ENCODE results near the gene MEFV. TPM values are rescaled to one million over a fixed set of nuclear protein-coding genes. Genes with fewer than 3 reads are reported as not detected.

Gene MEFV
- total RNA-seq, 2 experiments from 2014 or later: 0.08 to 0.12 TPM

DNA sequence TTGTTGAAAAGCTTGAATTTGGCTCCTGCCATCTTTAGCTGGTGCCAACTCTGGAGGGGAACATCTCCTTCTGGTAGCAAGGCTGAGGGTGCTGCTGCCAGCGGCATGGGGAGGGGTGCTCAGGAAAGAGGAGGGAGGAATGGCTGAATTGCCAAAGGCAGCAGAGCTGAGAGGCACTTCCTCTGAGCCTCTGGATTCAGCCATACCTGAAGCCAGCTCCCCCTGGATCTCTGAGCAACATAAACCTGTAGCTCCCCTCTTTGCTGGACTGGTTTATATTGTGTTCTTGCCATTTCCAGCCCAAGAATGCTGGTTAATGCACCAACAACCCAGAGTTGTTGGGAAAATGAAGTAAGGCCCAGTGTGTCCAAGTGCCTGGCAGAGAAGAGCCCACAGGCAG, 7.4 kb downstream of the MEFV start:
- Mint-ChIP-seq H3K4me3 (no peak overlapping the region), H3K27ac (no peak overlapping the region), H3K4me1 (no peaks in the 10 kb centered on the region), H3K27me3 (no peaks in the 10 kb centered on the region), H3K36me3 (no peaks in the 10 kb centered on the region), H3K9me3 (no peaks in the 10 kb centered on the region)
- no peak for DNase-seq

- no peak overlapping the region for H3K4me3 Mint-ChIP-seq
Measured at GRCh38 chr16:3248596-3248995, 7.8 kb downstream of the MEFV start.

DNA sequence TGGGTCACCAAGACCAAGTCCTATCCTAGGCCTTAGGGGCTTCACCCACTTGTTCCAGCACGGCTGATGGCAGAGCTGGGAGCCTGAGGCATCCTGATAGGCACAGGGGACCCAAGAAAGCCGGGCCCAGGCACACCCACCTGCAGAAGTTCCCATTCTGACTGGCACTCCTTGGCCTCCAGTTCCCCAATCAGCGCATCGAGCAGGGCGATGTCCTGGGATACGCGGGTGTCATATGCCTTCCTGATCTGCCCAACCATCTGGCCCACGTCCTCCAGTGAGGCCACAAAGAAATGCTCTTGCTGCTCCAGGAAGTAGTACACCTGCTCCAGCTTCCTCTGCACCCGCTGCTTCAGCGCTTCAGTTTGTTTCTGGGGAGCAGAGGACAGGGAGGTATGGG, 9.6 kb downstream of the MEFV start:
- Mint-ChIP-seq H3K27ac (no peak overlapping the region), H3K27me3 (peaks cover 6% of the 10 kb centered on the region), H3K4me3 (no peak overlapping the region), H3K9me3 (no peaks in the 10 kb centered on the region), H3K36me3 (no peaks in the 10 kb centered on the region), H3K4me1 (no peaks in the 10 kb centered on the region)
- no peak for DNase-seq

More at GRCh38 chr16:3248596-3248995, 7.8 kb downstream of the MEFV start:
- Mint-ChIP-seq H3K36me3 (no peaks in the 10 kb centered on the region), H3K27me3 (no peaks in the 10 kb centered on the region), H3K4me1 (no peaks in the 10 kb centered on the region), H3K27ac (no peak overlapping the region), H3K9me3 (no peaks in the 10 kb centered on the region)
- DNase-seq: no peak

DNA sequence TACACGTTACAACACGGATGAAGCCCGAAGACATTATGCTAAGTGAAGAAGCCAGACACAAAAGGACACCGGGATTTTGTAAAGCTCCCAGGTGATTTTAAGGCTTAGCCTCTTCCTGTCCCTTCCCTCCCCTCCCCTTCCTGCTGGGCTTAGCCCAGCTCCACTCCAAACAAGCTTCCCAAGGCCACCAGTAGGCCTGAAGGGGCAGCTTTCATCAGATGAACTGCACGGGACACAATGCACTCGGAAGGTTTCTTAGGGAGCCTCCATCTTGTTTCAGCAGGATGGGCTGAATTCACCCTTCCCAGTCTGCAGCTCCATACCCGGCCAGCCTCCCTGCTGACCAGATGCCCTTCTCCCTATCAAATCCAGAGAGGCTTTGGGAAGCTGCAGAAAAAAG, 10.4 kb downstream of the MEFV start:
- Mint-ChIP-seq H3K4me1 (no peaks in the 10 kb centered on the region), H3K27ac (no peak overlapping the region), H3K4me3 (no peak overlapping the region), H3K9me3 (no peaks in the 10 kb centered on the region), H3K27me3 (peaks cover 6% of the 10 kb centered on the region), H3K36me3 (no peaks in the 10 kb centered on the region)
- DNase-seq: no peak

- Mint-ChIP-seq H3K9me3 (no peaks in the 10 kb centered on the region), H3K36me3 (no peaks in the 10 kb centered on the region), H3K27me3 (peaks cover 6% of the 10 kb centered on the region), H3K4me1 (no peaks in the 10 kb centered on the region), H3K4me3 (no peak overlapping the region), H3K27ac (no peak overlapping the region)
- peak; percentile 16 for DNase-seq
Measured at GRCh38 chr16:3243882-3244281, 12.6 kb downstream of the MEFV start.

- Mint-ChIP-seq H3K36me3 (no peaks in the 10 kb centered on the region), H3K4me3 (no peak overlapping the region), H3K27me3 (peaks cover 6% of the 10 kb centered on the region), H3K4me1 (no peaks in the 10 kb centered on the region), H3K27ac (no peak overlapping the region), H3K9me3 (no peaks in the 10 kb centered on the region)
- no peak for DNase-seq
Measured at GRCh38 chr16:3242709-3243108, 13.7 kb downstream of the MEFV start.

DNA sequence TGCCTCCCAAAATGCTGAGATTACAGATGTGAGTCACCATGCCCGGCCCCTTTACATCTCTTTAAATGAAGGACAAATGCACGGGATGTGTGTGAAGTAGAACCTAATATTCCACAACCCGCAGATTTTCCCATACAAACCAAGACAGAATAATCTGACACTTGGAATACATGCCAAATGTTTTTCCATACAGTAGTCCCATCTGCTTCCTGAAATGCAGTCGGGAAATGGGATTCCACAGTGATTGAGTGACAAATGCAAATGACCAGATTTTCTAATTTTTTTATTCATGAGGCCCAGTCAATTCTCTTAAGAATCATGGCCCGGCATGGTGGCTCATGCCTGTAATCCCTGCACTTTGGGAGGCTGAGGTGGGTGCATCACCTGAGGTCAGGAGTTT, 14.7 kb downstream of the MEFV start:
- H3K9me3 Mint-ChIP-seq: no peaks in the 10 kb centered on the region
- no peak overlapping the region for H3K4me3 Mint-ChIP-seq
- H3K27ac Mint-ChIP-seq: no peak overlapping the region
- DNase-seq: no peak
- H3K4me1 Mint-ChIP-seq: no peaks in the 10 kb centered on the region
- H3K36me3 Mint-ChIP-seq: no peaks in the 10 kb centered on the region
- H3K27me3 Mint-ChIP-seq: peaks cover 6% of the 10 kb centered on the region

- Mint-ChIP-seq H3K27ac (peak overlapping the region; percentile 67), H3K4me3 (peak overlapping the region; percentile 55), H3K27me3 (peaks cover 4% of the 10 kb centered on the region), H3K36me3 (peaks cover 28% of the 10 kb centered on the region), H3K4me1 (peaks cover 10% of the 10 kb centered on the region), H3K9me3 (peaks cover 8% of the 10 kb centered on the region)
- DNase-seq: peak; percentile 19
Measured at GRCh38 chr16:3235856-3236669, 20.4 kb downstream of the MEFV start.

DNA sequence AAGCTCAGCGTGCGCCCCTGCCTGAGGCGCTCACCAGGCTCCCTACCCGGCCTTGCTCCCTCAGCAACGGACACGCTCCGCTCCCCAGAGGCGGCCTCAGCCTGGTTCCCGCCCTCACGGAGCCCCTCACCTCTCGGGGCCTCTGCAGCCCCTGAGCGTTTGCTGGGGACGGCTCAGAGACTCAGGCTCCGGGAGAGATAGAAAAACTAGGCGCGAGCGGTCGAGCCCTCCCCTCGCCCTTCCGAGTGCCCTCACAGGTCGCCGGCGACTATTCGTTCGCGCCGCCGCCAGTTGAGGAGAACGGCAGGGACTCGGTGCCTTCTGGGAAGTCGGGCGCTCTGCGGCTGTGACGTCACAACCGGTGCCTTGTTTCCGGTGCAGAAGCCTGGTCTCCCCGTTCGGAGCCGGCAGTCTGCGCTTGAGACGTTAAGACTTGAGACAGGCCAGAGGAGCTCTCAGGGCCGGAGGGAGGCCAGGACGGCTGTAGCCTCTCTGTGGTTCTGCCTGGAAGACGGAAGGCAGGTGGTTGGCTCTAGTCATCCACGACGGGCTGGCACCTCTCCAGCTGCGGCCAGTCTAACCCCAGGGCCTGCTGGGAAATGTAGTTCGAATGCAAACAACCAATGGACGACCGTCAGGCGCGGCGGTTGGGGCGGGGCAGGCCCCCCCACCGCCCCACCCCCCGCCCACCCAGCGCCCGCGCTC, 21.4 kb downstream of the MEFV start, which contains the start of gene ZNF200:
ZNF200 (minus strand) TSS at position 302 of the 705 bp plus-strand sequence. CDS start 1,403 bp downstream, outside the sequence.
- peaks cover 10% of the 10 kb centered on the region for H3K4me1 Mint-ChIP-seq
- H3K9me3 Mint-ChIP-seq: peaks cover 14% of the 10 kb centered on the region
- peak; percentile 95 for DNase-seq
- H3K36me3 Mint-ChIP-seq: peaks cover 39% of the 10 kb centered on the region
- peaks cover 4% of the 10 kb centered on the region for H3K27me3 Mint-ChIP-seq
- H3K4me3 Mint-ChIP-seq: peak within 1 kb of the TSS; percentile 98
- H3K27ac Mint-ChIP-seq: peak within 1 kb of the TSS; percentile 93

DNA sequence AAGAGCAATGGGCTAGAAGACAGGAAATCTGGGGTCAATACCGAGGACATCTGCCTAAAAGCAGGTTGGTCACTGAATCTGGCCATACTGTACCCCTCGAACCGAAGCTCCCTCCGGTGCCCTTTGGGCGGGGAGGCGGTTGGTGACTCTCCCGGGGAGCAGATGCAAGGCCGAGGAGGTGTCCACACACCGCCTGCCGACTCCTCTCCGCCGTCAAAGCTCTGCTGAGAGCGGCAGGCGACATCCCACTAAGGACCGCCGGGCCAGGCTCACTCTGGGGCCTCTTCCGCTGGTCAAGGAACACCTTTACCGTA, 21.9 kb downstream of the MEFV start:
- Mint-ChIP-seq H3K36me3 (peaks cover 44% of the 10 kb centered on the region), H3K27ac (peak overlapping the region; percentile 93), H3K4me3 (peak overlapping the region; percentile 98), H3K27me3 (peaks cover 4% of the 10 kb centered on the region), H3K4me1 (peaks cover 10% of the 10 kb centered on the region), H3K9me3 (peaks cover 14% of the 10 kb centered on the region)
- no peak for DNase-seq

DNA sequence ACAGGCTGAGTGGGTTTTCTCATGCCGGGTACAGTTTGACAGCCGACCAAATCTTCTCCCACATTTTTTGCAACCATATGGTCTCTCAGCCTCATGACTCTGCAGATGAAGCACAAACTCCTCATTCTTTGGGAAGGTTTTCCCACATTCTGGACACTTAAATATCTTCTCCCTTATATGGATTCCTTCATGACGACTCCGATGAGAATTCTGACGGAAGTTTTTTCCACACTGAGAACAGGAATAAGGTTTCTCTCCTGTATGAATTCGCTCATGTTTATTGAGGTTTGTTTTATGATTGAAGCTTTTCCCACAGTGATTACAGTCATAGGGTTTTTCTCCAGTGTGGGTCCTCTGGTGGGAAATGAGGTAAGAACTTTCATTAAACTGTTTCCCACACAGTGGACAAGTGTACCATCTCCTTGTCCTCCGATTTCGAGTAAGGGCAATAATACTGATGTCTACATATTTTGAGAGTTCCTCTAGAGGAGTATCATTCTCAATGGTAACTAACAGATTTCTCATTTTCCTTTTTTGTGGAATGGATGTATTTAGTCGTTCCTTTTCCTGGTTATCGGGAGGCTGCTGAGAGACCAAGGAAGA, 32.4 kb downstream of the MEFV start:
- H3K4me1 Mint-ChIP-seq: no peaks in the 10 kb centered on the region
- H3K4me3 Mint-ChIP-seq: no peak overlapping the region
- H3K27ac Mint-ChIP-seq: no peak overlapping the region
- peaks cover 73% of the 10 kb centered on the region for H3K36me3 Mint-ChIP-seq
- no peaks in the 10 kb centered on the region for H3K27me3 Mint-ChIP-seq
- H3K9me3 Mint-ChIP-seq: peaks cover 56% of the 10 kb centered on the region
- no peak for DNase-seq

DNA sequence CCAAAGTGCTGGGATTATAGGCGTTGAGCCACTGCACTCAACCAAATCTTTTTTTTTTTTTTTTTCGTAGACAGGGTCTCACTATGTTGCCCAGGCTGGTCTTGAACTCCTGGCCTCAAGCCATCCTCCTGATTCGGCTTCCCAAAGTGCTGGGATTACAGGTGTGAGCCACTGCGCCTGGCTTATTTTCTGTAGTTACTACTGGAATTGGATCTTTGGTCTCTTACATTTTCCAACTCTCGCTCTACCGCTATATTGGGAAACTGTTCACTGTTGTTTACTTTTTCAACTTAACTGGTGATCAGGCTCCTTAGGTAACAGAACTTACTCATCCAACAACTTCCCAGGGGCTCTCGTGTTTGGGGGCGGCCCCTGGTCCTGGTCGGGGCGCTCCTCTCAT, 35.6 kb downstream of the MEFV start:
- peaks cover 14% of the 10 kb centered on the region for H3K4me1 Mint-ChIP-seq
- no peak for DNase-seq
- H3K27me3 Mint-ChIP-seq: no peaks in the 10 kb centered on the region
- H3K9me3 Mint-ChIP-seq: peaks cover 50% of the 10 kb centered on the region
- H3K27ac Mint-ChIP-seq: no peak overlapping the region
- no peak overlapping the region for H3K4me3 Mint-ChIP-seq
- peaks cover 62% of the 10 kb centered on the region for H3K36me3 Mint-ChIP-seq

DNA sequence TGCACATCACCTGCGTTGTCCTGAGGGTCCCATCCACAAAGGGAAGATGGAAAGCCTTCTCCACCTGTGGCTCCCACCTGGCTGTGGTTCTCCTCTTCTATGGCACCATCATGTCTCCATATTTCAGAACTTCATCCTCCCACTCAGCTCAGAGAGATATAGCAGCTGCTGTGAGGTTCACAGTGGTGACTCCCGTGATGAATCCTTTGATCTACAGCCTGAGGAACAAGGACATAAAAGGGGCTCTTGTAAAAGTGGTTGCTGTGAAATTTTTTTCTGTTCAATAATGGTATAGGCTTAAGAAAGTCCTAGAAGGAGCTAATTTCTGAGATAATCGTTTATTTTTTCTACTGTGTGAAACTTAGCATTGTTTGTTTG, 40.2 kb downstream of the MEFV start:
- Mint-ChIP-seq H3K27me3 (no peaks in the 10 kb centered on the region), H3K27ac (peak overlapping the region; percentile 96), H3K4me3 (peak overlapping the region; percentile 47), H3K36me3 (peaks cover 35% of the 10 kb centered on the region), H3K9me3 (peaks cover 33% of the 10 kb centered on the region), H3K4me1 (peaks cover 34% of the 10 kb centered on the region)
- DNase-seq: no peak

DNA sequence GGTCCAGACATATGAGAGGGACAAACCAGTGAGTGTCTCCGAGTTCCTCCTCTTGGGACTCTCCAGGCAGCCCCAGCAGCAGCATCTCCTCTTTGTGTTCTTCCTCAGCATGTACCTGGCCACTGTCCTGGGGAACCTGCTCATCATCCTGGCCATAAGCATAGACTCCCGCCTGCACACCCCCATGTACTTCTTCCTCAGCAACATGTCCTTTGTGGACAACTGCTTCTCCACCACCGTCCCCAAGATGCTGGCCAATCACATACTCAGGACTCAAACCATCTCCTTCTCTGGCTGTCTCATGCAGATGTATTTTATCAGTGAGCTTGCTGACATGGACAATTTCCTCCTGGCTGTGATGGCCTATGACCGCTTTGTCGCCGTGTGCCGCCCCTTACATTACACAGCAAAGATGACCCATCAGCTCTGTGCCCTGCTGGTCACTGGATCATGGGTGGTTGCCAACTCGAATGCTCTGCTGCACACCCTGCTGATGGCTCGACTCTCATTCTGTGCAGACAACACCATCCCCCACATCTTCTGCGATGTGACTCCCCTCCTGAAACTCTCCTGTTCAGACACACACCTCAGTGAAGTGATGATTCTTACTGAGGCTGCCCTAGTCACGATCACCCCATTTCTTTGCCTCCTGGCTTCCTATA, 40.7 kb downstream of the MEFV start:
- peak overlapping the region; percentile 96 for H3K27ac Mint-ChIP-seq
- H3K36me3 Mint-ChIP-seq: peaks cover 30% of the 10 kb centered on the region
- H3K9me3 Mint-ChIP-seq: peaks cover 31% of the 10 kb centered on the region
- no peak for DNase-seq
- H3K4me3 Mint-ChIP-seq: peak overlapping the region; percentile 47
- no peaks in the 10 kb centered on the region for H3K27me3 Mint-ChIP-seq
- H3K4me1 Mint-ChIP-seq: peaks cover 34% of the 10 kb centered on the region
